ENCODE measurements around the gene EVA1A. TPM values are rescaled to one million over a fixed set of nuclear protein-coding genes. Genes with fewer than 3 reads are reported as not detected.

The EVA1A gene
- total RNA-seq, 1 experiment from 2014 or later, result 0.68 TPM

GRCh38 chr2:75518638-75519465 lies 41.9 kb downstream of the EVA1A start:
- peaks cover 0 to 8% (median 0%) of the 10 kb centered on the region in 3 experiments; a peak in 4 of 7 replicates for H3K36me3 Mint-ChIP-seq (ENCODE audit: insufficient read depth in 1 of 3, low read depth in 3 of 3)
- H4K91ac ChIP-seq (ENCODE audit: insufficient read length, low read depth, low read length), result no peak overlapping the region
- no peak overlapping the region for H3K4me3 Mint-ChIP-seq
- H3K27me3 ChIP-seq (ENCODE audit: insufficient read depth, low read length), result no peaks in the 10 kb centered on the region
- H2BK5ac ChIP-seq (ENCODE audit: insufficient read length, low read length), result no peak overlapping the region
- no peak overlapping the region for H3K23ac ChIP-seq (ENCODE audit: insufficient read length, low read depth, low read length)
- H2BK20ac ChIP-seq (ENCODE audit: low read depth, low read length, poor library complexity, severe bottlenecking), result no peak overlapping the region
- no CpG with 5 or more reads among the region's 10 CpGs for WGBS (ENCODE audit: extremely low coverage, insufficient read length, low lambda C conversion rate)
- no peaks in the 10 kb centered on the region for H3K9me3 ChIP-seq (ENCODE audit: control insufficient read depth, low read depth, low read length)
- no peaks in the 10 kb centered on the region for H3K9me3 Mint-ChIP-seq
- no peak overlapping the region for H2AK5ac ChIP-seq (ENCODE audit: insufficient read length, low read length)
- no peak overlapping the region for H3K27ac ChIP-seq (ENCODE audit: insufficient read length, low read depth, low read length)
- no peak overlapping the region for H3K9ac ChIP-seq (ENCODE audit: extremely low read depth, insufficient read length, low read length)
- H3K23me2 ChIP-seq (ENCODE audit: insufficient read length, low read depth, low read length, poor library complexity, severe bottlenecking), result no peaks in the 10 kb centered on the region
- H3K27ac Mint-ChIP-seq, result no peak overlapping the region
- H4K5ac ChIP-seq (ENCODE audit: insufficient read length, low read depth, low read length), result no peak overlapping the region
- no peak overlapping the region for H2AFZ ChIP-seq (ENCODE audit: low read length)
- H3K14ac ChIP-seq (ENCODE audit: insufficient read depth, low read length), result no peak overlapping the region
- H3K4me2 ChIP-seq (ENCODE audit: insufficient read depth, insufficient read length, low read length), result no peak overlapping the region
- H4K8ac ChIP-seq (replicated peaks; ENCODE audit: insufficient read length, low read depth, low read length), result no peak overlapping the region
- H3K27me3 Mint-ChIP-seq (ENCODE audit: low read depth), result peaks cover 7% of the 10 kb centered on the region
- no peaks in the 10 kb centered on the region for H3K79me1 ChIP-seq (ENCODE audit: insufficient read depth, low read depth, low read length, poor library complexity, severe bottlenecking)
- H2BK15ac ChIP-seq (ENCODE audit: low read depth, low read length), result no peak overlapping the region
- H3K4ac ChIP-seq (ENCODE audit: low read depth, low read length), result no peak overlapping the region
- no peak for DNase-seq
- no peak overlapping the region for H3T11ph ChIP-seq (ENCODE audit: low read length)
- no peak overlapping the region for H2BK120ac ChIP-seq (ENCODE audit: low read depth, low read length, poor library complexity, severe bottlenecking)
- no peak overlapping the region for H3K18ac ChIP-seq (ENCODE audit: insufficient read length, low read depth, low read length)
- no peak overlapping the region for H3K56ac ChIP-seq (ENCODE audit: insufficient read length, low read depth, low read length)
- H3K79me2 ChIP-seq (ENCODE audit: insufficient read depth, low read length), result no peaks in the 10 kb centered on the region
- no peak for TF ChIP-seq CTCF (conservative IDR thresholded peaks at IDR 0.05)
- H4K20me1 ChIP-seq (ENCODE audit: control insufficient read depth, insufficient read depth, insufficient read length), result no peaks in the 10 kb centered on the region
- no peaks in the 10 kb centered on the region for H3K4me1 ChIP-seq (ENCODE audit: insufficient read depth, low read length)
- H2BK12ac ChIP-seq (ENCODE audit: insufficient read length, low read depth, low read length), result no peak overlapping the region
- H3K4me1 Mint-ChIP-seq, result no peaks in the 10 kb centered on the region

All from H9 (cell line).